HG02852 (cell line): ENCODE measurements around the gene CA12.

Experiments used
- ATAC-seq: cut with Tn5 transposase; IDR thresholded peaks from one replicate; pipeline ENCODE4 v1.9.1; 2021; ENCODE audit warnings: mild to moderate bottlenecking, moderate library complexity; ENCODE audit not compliant: unreplicated experiment

CA12 gene

DNA sequence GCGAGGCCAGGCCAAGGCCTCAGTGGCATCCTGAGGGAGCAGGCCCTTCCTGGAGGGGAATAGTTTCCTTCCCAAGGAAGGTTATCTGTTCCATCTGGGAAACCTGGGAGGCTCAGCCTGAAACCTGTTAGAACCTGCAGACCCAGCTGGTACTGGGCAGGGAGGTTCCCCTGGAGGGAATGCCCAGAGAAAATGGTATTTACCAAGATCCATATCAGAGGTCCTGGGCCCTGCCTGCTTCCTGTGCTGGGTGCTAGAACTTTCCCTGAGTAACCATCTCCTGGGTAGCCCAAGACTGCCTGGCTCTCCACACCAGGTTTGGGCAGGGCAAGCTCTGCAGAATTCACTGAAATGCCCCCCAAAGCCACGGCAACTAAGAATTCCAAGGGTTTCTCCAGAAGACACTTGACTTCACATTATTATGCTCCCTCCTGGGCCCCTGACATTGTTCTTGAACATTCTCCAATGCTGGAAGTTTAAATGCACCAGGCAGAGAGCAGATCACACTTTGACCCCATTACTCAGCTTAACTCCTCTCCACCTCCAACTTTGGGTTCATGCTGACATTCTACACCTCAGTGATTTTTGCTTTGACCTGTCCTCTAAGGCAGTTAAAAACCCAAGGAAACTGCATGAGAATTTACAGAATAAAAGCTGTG lies 2.0 kb downstream of the CA12 start:
- ATAC-seq, result no peak

DNA sequence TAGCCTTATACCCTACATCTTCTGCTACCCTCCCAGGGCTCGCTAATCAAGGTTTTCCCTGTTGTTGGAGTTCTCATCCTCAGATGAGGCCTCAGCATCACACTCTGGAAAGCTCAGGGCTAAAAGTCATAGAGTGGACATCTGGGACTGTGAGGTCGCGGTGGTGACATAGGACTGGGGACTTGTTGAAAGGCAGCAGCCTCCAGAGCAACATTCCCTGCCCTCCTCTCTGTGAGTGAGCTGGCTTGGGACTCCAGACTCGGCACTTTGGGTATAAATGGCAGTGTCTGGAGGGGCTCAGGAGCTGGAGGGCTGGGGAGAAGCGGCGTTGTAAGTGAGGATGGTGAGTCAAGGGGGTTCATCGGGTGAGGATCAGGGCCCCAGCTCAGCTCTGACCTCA lies 2.7 kb downstream of the CA12 start:
- ATAC-seq, result no peak

DNA sequence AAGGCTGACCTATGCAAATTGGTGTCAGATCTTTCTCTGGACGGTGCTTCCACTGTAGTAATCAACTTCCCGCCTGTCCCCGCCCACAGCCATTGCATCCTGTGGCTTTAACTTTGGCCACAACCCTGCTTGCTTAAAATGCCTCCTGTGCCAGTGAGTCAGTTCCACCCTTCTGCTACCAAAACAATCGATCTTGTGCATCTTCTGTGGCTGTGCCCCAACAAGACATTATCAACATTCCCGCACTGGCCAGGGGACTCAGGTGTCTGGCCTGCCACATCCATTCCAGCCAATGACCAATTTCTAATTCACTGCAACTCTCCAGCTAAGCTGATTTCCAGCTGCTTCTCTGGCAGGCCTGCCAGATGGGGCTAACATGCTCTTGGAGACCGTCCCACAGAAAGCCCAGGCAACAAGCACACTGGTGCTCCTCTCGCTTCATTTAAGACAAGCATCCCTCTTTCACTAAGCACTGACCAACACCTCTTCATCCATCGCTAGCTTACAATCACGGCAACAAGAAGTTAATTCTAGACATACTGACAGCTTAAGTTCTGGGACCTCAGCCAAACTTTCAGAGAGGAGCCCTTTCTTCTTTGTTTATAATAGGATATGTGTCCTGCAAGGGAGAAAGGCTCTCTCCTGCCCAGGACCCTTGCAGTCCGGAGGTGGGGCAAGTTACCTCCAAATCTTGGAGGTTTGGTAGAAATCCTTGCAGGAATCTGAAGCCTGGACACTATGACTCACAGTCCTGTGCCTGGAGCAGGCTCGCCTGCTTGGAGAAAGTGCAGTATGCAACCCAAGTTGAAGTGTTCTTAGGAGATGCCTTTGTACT lies 6.7 kb downstream of the CA12 start:
- ATAC-seq, result no peak

DNA sequence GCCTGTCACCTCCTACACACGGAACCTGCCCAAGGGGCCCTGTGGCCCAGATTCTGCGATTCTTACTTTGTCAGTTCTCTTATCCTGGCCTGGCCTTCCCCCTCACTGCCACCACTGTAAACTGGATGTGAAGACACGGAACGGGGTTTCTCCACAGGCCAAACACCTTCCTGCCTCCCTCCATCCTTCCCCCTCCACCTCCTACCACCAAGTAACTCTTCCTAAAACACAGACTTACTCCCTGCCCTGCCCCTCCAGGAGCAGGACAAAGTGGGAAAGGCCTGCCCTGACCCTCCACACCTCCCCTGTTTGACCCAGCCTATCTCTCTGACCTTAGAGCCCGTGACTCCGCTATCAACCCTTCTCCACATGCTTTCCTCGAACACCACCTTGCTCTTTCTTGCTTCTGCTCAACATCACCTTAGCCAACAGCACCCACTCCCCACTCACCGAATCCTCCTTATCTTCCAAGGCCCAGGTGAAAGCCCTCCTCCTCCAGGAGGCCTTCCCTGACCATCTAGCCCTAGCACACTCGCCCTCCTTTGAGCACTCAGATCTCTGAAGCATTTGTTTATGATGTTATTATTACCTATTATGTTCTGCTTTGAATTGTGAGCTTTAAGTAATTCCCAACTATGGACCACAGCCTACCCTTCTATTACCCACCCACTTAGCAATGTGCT lies 7.6 kb downstream of the CA12 start:
- no peak for ATAC-seq

DNA sequence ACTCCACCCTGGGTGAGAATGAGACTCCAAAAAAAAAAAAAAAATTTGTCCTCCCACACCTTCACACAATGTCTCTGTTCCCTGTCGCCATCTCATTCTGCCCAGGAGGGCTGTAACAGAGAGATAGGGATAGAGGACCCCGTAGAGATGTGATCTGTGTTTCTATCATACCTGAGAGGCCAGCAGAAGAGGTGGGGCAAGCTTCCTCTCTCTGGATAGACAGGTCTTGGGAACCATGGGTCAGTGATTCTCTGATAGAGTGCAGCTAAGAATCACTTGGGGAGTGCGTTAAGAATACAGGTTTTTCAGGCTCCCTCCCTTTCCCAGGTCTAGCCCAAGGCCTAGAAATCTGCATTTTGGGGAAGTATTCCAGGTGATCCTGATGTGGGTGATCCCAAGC lies 8.3 kb downstream of the CA12 start:
- ATAC-seq, result no peak

DNA sequence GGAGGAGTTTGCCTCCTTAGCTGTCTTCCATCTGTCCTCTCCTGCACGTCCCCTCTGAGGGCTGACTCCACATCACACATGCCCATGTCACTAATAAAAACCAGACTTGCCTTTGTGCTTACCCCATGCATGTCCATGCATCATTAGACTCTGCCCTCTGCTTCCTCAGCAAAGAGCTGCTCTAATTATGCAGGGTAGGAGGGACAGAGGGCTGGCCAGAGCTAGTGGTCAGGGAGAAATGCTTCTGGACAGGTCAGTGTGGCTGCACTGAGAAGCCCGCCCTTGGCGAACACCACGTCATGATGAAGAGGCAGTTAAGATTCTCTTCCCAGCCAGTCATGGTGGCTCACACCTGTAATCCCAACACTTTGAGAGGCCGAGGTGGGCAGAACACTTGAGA lies 8.9 kb downstream of the CA12 start:
- no peak for ATAC-seq

DNA sequence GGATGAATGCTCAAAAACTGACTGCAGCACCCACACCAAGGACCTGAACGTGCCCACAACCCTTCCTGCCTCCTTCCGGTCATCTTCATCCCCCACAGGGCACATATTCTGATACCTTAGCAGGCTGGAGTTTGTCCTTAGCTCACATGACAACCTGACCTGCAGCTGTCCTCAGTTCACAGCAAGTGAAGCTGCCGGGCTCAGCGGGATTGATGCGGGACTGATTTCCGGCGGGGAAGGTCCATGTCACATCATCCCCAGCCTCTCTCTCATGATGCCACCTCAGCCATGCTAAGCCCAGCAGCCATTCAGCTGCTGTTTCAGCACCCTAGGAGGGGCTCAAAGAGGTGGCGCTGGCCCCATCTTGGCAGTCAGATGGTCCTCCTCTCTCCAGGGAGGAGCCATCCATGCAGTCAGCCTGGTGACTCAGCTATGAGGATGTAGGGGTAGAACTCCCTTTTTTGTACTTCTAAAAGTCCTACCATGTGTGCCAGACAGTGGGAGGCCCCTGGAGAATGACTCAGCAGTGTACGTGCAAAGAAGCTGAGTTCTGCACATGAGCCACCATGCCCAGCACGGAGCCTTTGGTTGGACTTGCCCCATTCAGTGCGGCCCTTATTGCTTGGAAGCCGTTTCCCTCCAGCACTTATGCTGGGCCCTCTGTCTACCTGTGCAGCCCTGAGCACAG lies 9.5 kb downstream of the CA12 start:
- no peak for ATAC-seq

DNA sequence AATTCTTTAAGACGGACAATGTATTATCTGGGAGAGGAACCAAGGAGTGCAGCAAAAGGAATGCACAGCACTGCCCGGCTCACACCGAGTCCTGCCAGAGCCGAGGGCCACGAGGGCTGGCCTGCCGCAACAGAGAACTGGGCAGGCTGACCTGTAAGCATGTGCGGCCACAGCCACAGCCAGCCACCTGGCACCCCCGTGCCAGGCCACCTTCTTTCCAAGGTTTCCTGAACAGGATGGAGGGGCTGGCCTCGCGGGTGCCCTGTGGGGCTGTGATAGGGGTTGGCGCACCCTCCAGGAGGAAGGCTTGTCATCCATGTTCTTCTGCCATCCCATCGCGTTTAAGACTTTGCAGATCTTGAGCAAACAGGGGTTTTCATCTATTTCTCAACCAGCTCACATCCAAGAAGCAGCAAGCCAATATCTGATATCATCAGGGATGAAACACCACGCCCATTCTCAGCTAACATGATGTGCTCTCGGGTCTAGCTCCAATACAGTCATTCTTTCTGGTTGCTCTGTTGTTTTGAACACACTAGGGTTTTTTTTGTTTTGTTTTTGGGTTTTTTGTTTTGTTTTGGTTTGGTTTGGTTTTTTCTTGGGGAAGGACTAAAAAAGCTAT lies 10.2 kb downstream of the CA12 start:
- no peak for ATAC-seq

DNA sequence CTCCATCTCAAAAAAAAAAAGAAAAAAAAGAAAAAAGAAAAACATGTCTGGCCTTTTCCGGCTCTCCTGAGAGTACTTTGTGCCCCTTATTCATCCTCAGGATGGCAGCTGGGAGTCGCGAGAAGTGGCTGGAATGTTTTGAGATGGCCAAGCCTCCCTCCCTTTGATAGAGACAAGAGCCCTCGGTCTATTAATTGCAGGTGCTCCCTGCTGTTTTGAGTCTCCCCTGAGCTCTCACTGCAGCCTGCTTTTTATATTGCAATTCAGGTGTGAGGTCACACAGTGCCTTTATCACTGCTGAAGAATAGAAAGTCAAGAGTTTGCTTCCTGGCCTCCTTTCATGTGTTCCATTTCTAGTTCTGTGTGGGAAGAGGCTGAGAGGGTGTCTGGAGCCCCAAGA lies 10.9 kb downstream of the CA12 start:
- ATAC-seq, result no peak

DNA sequence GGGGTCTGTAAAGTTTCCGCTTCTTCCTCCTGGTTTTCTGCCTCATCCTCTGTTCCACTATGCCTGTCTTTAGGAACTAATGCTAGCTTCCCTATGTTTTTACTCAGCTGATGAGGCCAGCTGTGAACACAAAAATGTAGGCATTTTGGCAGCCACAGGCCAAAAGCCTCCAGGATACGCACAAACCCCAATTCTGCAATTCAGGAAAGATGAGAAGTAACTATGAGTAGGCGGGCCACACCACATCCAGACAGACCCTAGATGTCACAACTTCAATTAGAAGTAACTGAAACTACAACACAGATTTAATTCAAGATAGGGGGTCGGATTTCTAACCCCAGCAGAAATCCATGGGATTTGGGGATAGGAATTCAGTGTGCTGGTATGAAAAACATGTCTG lies 11.9 kb downstream of the CA12 start:
- no peak for ATAC-seq

DNA sequence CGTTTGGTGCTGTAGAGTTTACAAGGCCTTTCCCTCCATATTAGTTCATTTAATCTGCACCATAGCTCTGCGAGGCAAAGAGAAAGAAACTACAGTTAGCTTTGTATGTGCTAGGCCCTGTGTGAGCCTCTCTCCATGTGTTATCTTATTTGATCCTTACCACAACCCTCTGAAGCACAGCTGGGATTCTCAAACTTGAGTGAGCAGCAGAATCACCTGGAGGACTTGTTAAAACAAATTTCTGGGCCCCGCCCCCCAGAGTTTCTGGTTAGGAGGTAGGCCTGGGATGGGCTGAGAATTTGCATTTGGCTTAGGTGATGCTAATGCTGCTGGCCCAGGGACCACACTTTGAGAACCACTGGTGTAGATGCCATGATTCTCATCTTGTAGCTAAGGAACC lies 12.3 kb downstream of the CA12 start:
- ATAC-seq, result no peak

DNA sequence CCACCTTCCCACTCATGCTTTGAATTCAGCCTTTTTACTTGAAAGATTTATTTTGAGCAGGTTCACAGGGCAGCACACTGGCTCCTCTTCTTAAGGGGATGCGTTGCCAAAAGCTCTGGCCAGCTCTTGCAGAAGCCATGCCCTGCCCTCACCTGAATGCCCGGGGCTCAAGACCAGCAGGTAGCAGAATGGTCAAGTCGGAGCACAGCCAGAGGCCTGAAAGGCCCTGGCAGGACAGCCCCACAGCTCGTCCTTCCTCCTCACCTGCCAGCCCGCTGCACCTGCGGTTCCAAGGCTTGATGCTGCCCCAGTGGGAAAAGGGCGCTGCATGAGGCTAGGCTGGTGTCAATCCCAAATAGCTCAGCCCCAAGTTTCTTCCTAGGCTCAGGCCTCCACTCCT lies 13.1 kb downstream of the CA12 start:
- ATAC-seq, result no peak

DNA sequence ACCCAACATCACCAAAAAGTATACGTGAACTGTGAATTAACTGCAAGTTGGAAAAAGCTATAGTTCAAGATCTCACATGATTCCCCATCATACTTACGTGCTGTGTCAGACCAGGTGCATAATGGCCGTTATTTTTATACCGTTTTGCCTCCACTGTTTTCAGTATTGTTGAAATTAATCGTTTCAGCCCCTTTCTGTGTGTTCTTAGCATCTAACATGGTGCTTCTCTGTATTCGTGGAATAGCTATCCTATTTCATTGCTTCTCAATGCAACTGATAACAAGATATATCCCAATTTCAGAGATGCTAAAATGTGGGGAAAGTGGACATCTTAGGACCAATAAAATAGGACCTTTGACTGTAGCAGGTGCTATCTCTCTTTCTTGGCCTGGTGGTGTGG lies 13.7 kb downstream of the CA12 start:
- ATAC-seq, result no peak

DNA sequence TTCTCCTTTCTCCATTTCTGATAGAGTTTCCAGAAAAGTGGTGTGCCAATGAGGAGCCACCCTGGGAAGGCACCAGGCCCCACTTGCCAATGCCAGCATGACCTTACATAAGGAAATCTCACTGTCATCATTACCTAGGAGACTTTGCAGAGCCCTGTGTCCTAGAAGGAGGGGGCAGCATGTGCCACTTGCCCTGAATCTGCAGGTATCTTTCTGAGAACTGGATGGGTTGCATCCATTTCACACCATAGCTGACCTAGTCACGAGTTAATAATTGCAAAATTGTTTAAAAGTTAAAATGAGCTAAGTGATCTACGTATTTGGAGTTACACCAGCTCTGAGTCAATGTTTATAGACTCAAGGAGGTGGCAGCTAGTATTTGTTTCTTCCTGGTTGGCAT lies 14.3 kb downstream of the CA12 start:
- ATAC-seq, result no peak

DNA sequence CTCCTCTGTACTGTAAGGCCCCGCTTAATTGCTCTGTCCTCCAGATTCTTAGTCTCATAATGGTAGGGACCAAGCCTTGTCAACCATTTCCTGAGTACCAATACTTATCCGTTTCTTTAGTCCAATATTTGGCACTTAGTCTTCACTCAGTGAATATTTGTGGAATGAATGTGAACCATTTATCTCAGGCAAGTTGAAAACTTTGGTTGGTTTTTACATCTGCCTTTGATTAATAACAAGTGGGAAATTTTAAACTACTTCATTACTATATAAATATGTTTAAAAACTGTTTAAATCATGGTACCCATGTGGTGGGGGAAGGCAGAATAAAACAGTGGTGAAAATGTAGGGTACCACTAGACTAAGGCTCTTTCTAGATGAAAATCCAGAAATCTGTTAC lies 15.2 kb downstream of the CA12 start:
- no peak for ATAC-seq

DNA sequence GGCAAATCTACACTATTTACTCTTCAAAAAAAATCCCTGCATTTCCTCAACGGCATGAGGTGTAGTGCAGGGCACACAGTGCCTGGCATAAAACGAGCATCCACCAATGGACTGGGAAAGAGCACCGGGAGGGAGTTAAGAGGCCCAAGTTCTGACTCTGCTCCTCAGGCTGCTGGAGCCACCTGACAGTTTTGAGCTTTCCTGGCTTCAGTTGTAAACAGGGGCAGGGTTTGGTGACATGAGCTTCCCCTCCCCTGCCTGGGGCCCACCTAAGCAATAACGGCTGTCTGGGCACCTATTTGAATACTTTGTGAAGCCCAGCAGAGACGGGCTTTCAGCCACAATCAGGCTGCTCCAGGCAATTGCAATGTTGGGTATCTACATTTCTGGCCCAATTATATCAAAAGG lies 16.4 kb downstream of the CA12 start:
- ATAC-seq, result no peak

DNA sequence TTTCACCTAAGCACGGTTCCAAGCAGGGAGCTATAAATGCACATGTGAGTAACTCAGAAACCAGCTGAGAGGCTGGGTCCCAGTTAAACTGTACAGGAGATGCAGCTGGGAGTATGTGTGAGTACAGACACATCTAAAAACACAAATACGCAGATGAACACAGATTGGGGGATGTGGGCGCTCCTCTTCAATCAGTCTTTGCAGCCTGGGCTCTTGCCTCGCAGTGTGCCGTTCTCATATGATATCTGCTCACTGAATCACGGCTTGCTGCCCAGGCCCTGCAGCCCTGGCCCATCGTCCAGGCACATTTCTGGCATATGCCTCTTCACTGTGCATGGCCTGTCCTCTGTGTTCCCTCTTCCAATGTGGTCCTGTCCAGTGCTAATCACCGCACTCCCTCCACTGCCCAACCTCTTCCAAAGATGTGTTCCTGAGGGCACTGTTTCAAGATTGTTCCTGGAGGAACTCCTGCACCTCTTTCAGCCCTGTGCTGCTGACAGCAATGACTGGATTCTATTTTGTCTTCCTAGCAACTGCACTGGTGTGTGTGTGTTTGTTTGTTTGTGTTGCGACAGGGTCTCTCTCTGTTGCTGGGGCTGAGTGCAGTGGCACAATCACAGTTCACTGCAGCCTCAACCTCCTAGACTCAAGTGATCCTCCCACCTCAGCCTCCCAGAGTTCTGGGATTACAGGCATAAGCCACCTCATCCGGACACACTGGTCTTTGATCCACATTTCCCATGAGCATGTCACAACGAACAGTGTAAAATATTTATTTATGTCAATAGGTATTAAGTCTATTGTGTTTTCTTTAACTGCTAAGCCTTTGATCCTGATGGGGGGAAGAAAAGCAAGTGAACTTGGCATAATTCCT lies 17.0 kb downstream of the CA12 start:
- ATAC-seq, result no peak

DNA sequence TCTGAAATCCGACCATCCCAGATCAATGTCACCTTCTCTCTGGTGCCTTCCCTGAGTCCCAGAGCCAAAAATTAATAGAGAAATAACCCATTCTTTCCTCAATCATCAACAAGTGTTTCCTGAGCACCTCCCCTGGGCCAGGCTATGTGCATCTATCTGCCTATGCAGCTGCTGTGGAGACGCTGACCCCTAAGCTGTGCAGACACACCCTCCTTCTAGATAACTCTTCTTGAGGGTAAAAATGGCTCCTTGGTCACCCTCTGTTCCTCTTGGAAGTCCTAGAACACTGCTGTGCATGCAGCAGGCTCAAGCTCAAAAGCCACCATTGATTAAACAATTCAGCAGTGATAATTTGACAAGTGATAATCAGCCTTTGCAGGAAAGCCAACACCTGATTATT lies 18.4 kb downstream of the CA12 start:
- ATAC-seq, result no peak

DNA sequence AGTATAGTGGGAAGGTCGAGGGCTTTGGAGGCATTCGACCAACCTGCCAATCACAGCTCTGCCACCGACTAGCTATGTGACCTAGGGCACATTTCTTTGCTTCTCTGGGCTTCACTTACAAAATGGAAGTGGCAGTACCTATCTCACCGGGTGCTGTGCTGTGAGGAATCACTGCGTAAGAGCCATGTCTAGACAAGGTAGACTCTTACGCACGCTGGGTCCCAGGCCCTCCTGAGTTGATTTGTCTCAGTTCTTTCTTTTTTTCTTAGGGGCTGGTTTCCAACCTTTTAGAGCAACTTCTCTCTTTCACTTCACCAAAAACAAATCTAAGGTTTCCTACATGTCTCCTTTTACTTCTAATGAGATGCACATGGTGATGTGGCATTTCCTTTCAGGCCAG lies 18.8 kb downstream of the CA12 start:
- ATAC-seq, result no peak

DNA sequence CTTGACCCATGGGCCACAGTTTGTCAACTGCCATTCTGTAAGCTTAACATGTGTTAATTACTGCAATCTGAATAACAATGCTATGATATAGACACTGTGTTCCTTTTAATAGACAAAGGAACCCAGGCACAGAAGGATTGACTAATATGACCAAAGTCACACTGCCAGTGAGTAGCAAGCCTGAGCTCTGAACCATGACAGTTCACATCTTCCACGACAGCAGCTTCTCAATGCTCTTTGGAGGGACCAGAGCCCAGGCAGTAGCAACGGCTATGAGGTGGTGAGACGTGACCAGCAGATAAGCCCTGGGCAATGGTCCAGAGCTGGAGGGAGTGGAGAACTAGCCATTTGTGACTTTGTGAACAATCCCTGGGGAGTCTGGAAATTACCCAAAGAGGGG lies 19.4 kb downstream of the CA12 start:
- ATAC-seq, result no peak
